CD14-positive monocyte (primary cell): ENCODE measurements around the gene MEX3D. TPM values are rescaled to one million over a fixed set of nuclear protein-coding genes. Genes with fewer than 3 reads are reported as not detected.

Experiments
- DNase-seq, 3 donors: peaks; one replicate each; pipeline ENCODE4 v3.0.0-alpha.2; 2011 to 2022
- H2AFZ ChIP-seq: 2 replicates; pipeline ENCODE4 v1.6.0; 2012; ENCODE audit warnings: mild to moderate bottlenecking, low read depth, low read length, inconsistent platforms; ENCODE audit not compliant: insufficient read depth, poor library complexity, severe bottlenecking
- H3K27ac ChIP-seq, 2 donors: 1 replicate in 1 of 2; 2 replicates in 1 of 2; pipeline ENCODE4 v1.5.1; 2012 to 2013; ENCODE audit warnings: low read length in 2 of 2, control low read depth in 1 of 2, inconsistent platforms in 1 of 2, low read depth in 1 of 2, mild to moderate bottlenecking in 1 of 2
- H3K27me3 ChIP-seq, 2 donors: one replicate each; pipeline versions ENCODE4 v1.6.0 to v1.6.1; 2011 to 2013; ENCODE audit warnings: low read length in 2 of 2; ENCODE audit not compliant: control insufficient read depth in 2 of 2, insufficient read depth in 2 of 2
- H3K36me3 ChIP-seq, 2 donors: replicated peaks in 1 of 2; 1 replicate in 1 of 2; 2 replicates in 1 of 2; pipeline versions ENCODE4 v1.5.1 to v1.6.1; 2012 to 2013; ENCODE audit warnings: low read length in 2 of 2, control low read depth in 1 of 2, inconsistent platforms in 1 of 2, mild to moderate bottlenecking in 1 of 2; ENCODE audit not compliant: insufficient read depth in 2 of 2, control insufficient read depth in 1 of 2
- H3K4me1 ChIP-seq, 2 donors: 1 replicate in 1 of 2; 2 replicates in 1 of 2; pipeline versions ENCODE4 v1.5.1 to v1.6.1; 2012 to 2013; ENCODE audit warnings: low read length in 2 of 2, control low read depth in 1 of 2, inconsistent platforms in 1 of 2, mild to moderate bottlenecking in 1 of 2, moderate library complexity in 1 of 2; ENCODE audit not compliant: insufficient read depth in 2 of 2, control insufficient read depth in 1 of 2
- H3K4me2 ChIP-seq: replicated peaks from 2 replicates; pipeline ENCODE3; 2012; ENCODE audit warnings: low read length, moderate library complexity, mild to moderate bottlenecking; ENCODE audit not compliant: poor library complexity, severe bottlenecking; ENCODE audit errors: extremely low read depth
- H3K4me3 ChIP-seq, 3 experiments: fragments of 200-600 bp in 1 of 3; sonication (generic) in 1 of 3; replicated peaks in 1 of 3; 1 replicate in 2 of 3; 2 replicates in 1 of 3; pipeline ENCODE4 v1.5.1; 2011 to 2013; ENCODE audit warnings: low read length in 3 of 3, mild to moderate bottlenecking in 3 of 3, control low read depth in 2 of 3, low read depth in 2 of 3, inconsistent platforms in 1 of 3, moderate library complexity in 1 of 3
- H3K79me2 ChIP-seq: 2 replicates; pipeline ENCODE4 v1.6.0; 2012; ENCODE audit warnings: mild to moderate bottlenecking, control low read depth, inconsistent platforms, low read length, moderate library complexity; ENCODE audit not compliant: insufficient read depth
- H3K9ac ChIP-seq: 2 replicates; pipeline ENCODE4 v1.6.0; 2017; ENCODE audit warnings: low read length, mild to moderate bottlenecking; ENCODE audit not compliant: insufficient read depth, poor library complexity, severe bottlenecking
- H3K9me3 ChIP-seq, 2 donors: replicated peaks in 1 of 2; 1 replicate in 1 of 2; 2 replicates in 1 of 2; pipeline versions ENCODE4 v1.5.1 to v1.6.1; 2012 to 2013; ENCODE audit warnings: low read length in 2 of 2, control low read depth in 1 of 2; ENCODE audit not compliant: control insufficient read depth in 1 of 2, insufficient read depth in 1 of 2
- H4K20me1 ChIP-seq: 2 replicates; pipeline ENCODE4 v1.6.0; 2012; ENCODE audit warnings: mild to moderate bottlenecking, low read length, control low read depth, moderate library complexity; ENCODE audit not compliant: insufficient read depth
- H3K27ac Mint-ChIP-seq, 7 donors: one replicate each; pipeline ENCODE4 v1.8.0; 2020; ENCODE audit warnings: mild to moderate bottlenecking in 7 of 7, mixed read lengths in 7 of 7, moderate library complexity in 6 of 7, inconsistent platforms in 2 of 7
- H3K27me3 Mint-ChIP-seq, 3 donors: one replicate each; pipeline ENCODE4 v1.8.0; 2021 to 2022; ENCODE audit warnings: low read depth in 3 of 3, mild to moderate bottlenecking in 3 of 3, mixed read lengths in 3 of 3, moderate library complexity in 3 of 3, inconsistent platforms in 1 of 3
- H3K36me3 Mint-ChIP-seq, 2 donors: one replicate each; pipeline ENCODE4 v1.8.0; 2020; ENCODE audit warnings: mixed read lengths in 2 of 2, inconsistent platforms in 1 of 2, mild to moderate bottlenecking in 1 of 2
- H3K4me1 Mint-ChIP-seq: one replicate; pipeline ENCODE4 v1.8.0; 2020; ENCODE audit warnings: mild to moderate bottlenecking, mixed read lengths
- H3K4me3 Mint-ChIP-seq, 2 donors: one replicate each; pipeline ENCODE4 v1.8.0; 2020; ENCODE audit warnings: mild to moderate bottlenecking in 2 of 2, mixed read lengths in 2 of 2, moderate library complexity in 1 of 2
- H3K9me3 Mint-ChIP-seq, 7 donors: one replicate each; pipeline ENCODE4 v1.8.0; 2020 to 2022; ENCODE audit warnings: mixed read lengths in 7 of 7, mild to moderate bottlenecking in 6 of 7, moderate library complexity in 6 of 7, inconsistent platforms in 2 of 7
- CTCF ChIP-seq: fragments of 200-600 bp; IDR thresholded peaks from one replicate; pipeline ENCODE4 v1.8.0; 2022; ENCODE audit warnings: antibody characterized with exemption, mild to moderate bottlenecking
- WGBS: methylation state at CpG from one replicate; pipeline ENCODE4 v1.1.5; 2013; ENCODE audit warnings: missing lambda C conversion rate; ENCODE audit not compliant: insufficient coverage; 5-methylcytosine and 5-hydroxymethylcytosine counted together
- intact Hi-C, 2 donors: fragments of 100-400 bp; cut with micrococcal nuclease; formaldehyde crosslinking; loops; one replicate each; pipeline versions ENCODE4 v1.15.0 to v1.15.1; 2023
- polyA plus RNA-seq, 3 donors: library from polyadenylated mRNA; depleted of rRNA in 1 of 3; unstranded in 2 of 3; stranded (reverse) in 1 of 3; fragments of 300-500 nt in 2 of 3; fragments of >200 nt in 1 of 3; fragmentation: Illumina TruSeq in 2 of 3; gene quantifications; 1 replicate in 2 of 3; 2 replicates in 1 of 3; pipeline ENCODE4 v1.2.3, GENCODE V29; 2012 to 2021

Gene MEX3D
- polyA plus RNA-seq, 3 donors: 0.08 to 1.0 (median 0.10) TPM

- peaks cover 31 to 44% of the 10 kb centered on the region in 2 donors for H3K36me3 Mint-ChIP-seq
- peaks cover 2 to 6% (median 5%) of the 10 kb centered on the region in 3 donors for H3K27me3 Mint-ChIP-seq
- Histone ChIP-seq H4K20me1 (no peaks in the 10 kb centered on the region), H3K27me3 (no peaks in the 10 kb centered on the region), H3K4me1 (no peaks in the 10 kb centered on the region), H3K9me3 (no peaks in the 10 kb centered on the region), H2AFZ (no peak overlapping the region), H3K4me3 (no peak overlapping the region), H3K4me2 (no peak overlapping the region), H3K9ac (no peak overlapping the region), H3K27ac (no peak overlapping the region), H3K36me3 (peaks cover 44% of the 10 kb centered on the region in 2 donors), H3K79me2 (no peaks in the 10 kb centered on the region)
- peaks cover 0 to 5% (median 0%) of the 10 kb centered on the region in 7 donors for H3K9me3 Mint-ChIP-seq
- no peaks in the 10 kb centered on the region for H3K4me1 Mint-ChIP-seq
- WGBS: 85% methylated on average over 26 of the region's 30 CpGs
- peak overlapping the region in 1 of 7 donors; percentile 24 for H3K27ac Mint-ChIP-seq
- no peak for TF ChIP-seq CTCF
- no peak overlapping the region for H3K4me3 Mint-ChIP-seq
- intact Hi-C loops: no loop called here
- DNase-seq: no peak
Observed at GRCh38 chr19:1576242-1577089, 8.3 kb upstream of the MEX3D start.

DNA sequence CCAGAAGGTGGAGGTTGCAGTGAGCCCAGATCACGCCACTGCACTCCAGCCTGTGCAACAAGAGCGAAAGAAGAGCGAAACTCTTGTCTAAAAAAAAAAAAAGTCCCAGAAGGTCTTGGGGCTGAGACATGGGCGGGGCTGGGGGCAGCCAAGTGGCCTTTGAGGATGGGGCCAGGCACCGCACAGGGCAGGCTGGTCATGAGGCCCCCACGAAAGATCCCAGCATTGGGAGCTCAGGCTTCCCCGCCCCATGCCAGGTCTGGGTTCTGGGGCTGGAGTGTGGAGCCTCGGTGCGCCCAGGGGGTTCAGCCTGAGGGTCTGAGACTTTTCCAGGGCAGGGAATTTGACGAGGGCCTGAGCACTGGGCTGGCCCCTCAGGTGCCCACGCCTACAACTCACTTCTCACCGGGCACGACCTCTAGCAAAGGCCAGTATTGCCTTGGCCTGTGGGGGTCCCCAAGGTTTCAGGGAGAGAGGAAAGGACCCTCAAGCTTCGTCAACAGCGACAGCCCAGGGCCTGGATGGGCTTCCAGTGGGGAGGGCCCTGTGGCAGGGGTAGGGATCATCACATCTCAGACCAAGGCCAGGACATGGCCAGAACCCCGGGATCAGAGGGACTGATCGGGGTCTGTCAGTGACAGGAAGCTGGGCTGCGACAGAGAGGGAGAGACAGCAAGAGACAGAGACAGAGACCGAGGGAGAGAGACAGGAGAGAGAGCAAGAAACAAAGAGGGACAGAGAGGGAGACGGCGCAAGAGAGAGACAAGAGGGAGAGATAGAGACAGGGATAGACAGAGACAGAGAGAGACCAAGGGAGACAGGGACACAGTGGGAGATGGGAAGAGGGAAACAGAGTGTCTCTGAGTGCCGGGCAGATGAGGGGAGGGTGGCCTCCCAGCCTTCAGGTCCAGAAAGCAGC, 7.5 kb upstream of the MEX3D start:
- no peaks in the 10 kb centered on the region for H3K79me2 ChIP-seq
- TF ChIP-seq CTCF: no peak
- peaks cover 6 to 15% (median 8%) of the 10 kb centered on the region in 3 donors for H3K27me3 Mint-ChIP-seq
- peaks cover 22 to 35% of the 10 kb centered on the region in 2 donors for H3K36me3 Mint-ChIP-seq
- H3K4me2 ChIP-seq: no peak overlapping the region
- no peaks in the 10 kb centered on the region for H3K4me1 Mint-ChIP-seq
- peaks cover 35 to 36% of the 10 kb centered on the region in 2 donors for H3K36me3 ChIP-seq
- H3K9me3 Mint-ChIP-seq: peaks cover 0 to 3% (median 0%) of the 10 kb centered on the region in 7 donors
- H3K4me3 Mint-ChIP-seq: no peak overlapping the region
- H3K9me3 ChIP-seq: no peaks in the 10 kb centered on the region
- H3K4me3 ChIP-seq: no peak overlapping the region
- 91% methylated on average over 21 of the region's 22 CpGs for WGBS
- intact Hi-C loops: no loop called here
- peaks cover 0 to 2% of the 10 kb centered on the region in 2 donors for H3K27me3 ChIP-seq
- H3K9ac ChIP-seq: no peak overlapping the region
- no peaks in the 10 kb centered on the region for H4K20me1 ChIP-seq
- H3K27ac ChIP-seq: no peak overlapping the region
- peak overlapping the region in 4 of 7 donors; percentile 20 to 72 (median 22) for H3K27ac Mint-ChIP-seq
- no peak overlapping the region for H2AFZ ChIP-seq
- no peak for DNase-seq
- no peaks in the 10 kb centered on the region for H3K4me1 ChIP-seq
